Fibroblast of mammary gland (primary cell): ENCODE measurements around the gene RNGTT.
"Not testable (repeated sequence)": the region's sequence is repeated elsewhere in the genome, so short reads cannot be mapped to it uniquely, and the experiment has no call there.

ENCODE experiments used
- DNase-seq: peaks from one replicate; pipeline ENCODE4 v3.0.0-alpha.2; 2010; ENCODE audit warnings: low read depth
- H3K4me3 ChIP-seq: 2 replicates; pipeline ENCODE4 v1.5.1; 2011; ENCODE audit warnings: low read depth, mild to moderate bottlenecking, low read length, moderate library complexity; ENCODE audit not compliant: control insufficient read depth
- CTCF ChIP-seq: conservative IDR thresholded peaks from 2 replicates; pipeline ENCODE4 v1.5.1; 2011; ENCODE audit warnings: low read depth, low read length, inconsistent platforms; ENCODE audit not compliant: control insufficient read depth, insufficient read depth

RNGTT gene

DNA sequence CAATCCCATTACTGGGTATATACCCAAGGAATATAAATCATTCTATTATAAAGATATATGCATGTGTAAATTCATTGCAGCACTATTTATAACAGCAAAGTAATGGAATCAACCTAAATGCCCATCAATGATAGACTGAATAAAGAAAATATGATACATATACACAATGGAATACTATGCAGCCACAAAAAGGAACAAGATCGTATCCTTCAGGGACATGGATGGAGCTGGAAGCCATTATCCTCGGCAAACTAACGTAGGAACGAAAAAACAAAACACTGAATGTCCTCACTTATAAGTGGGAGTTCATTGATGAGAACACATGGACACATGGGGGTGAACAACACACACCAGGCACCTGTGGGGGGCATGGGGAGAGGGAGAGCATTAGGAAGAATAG is 156.7 kb downstream of the RNGTT start:
- no peak for DNase-seq
- H3K4me3 ChIP-seq: no peak overlapping the region
- TF ChIP-seq CTCF: no peak

DNA sequence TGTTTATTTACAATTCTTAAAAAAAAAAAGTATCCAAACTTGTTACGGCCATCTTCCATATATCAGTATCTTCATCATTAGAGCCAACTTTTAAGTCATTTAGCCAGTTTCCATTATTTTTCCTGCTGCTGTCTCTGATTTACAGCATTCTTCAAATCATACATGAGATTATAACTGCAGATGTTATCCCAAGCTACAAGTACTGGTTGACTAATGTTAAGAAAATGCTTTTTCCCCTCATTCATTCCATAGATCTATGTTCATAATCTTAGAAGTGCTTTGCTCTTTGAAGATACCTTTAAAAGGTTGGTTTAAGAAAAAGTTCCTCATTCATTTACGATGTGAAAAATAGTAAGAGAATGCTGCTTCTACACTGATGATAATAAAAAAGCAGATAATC is 158.7 kb downstream of the RNGTT start:
- no peak overlapping the region for H3K4me3 ChIP-seq
- DNase-seq: peak; percentile 9
- no peak for TF ChIP-seq CTCF

GRCh38 chr6:88785478-88785877 is 177.9 kb downstream of the RNGTT start:
- no peak overlapping the region for H3K4me3 ChIP-seq
- peak; percentile 10 for DNase-seq
- TF ChIP-seq CTCF: no peak

- peak; percentile 93 for TF ChIP-seq CTCF
- DNase-seq: peak; percentile 74
- no peak overlapping the region for H3K4me3 ChIP-seq
These were observed 182.6 kb downstream of the RNGTT start for GRCh38 chr6:88780714-88781389.

- no peak for TF ChIP-seq CTCF
- no peak overlapping the region for H3K4me3 ChIP-seq
- DNase-seq: no peak
These were observed 187.4 kb downstream of the RNGTT start for GRCh38 chr6:88775866-88776571.

DNA sequence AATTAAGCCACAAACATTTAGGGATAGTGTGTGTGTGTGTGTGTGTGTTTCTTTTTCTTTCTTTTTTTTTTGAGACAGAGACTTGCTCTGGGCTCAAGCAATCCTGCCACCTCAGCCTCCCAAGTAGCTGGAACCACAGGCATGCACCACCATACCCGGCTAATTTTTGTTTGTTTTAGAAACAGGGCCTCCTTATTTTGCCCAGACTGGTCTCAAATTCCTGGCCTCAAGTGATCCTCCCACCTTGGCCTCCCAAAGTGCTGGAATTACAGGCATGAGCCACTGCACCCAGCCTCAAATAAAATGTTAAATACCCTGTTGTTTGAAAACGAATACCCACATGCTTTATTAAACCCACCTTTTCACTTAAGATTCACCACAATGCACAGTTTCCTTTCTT is 195.3 kb downstream of the RNGTT start:
- DNase-seq, H3K4me3 ChIP-seq: not testable (repeated sequence)

GRCh38 chr6:88764081-88764480 is 199.3 kb downstream of the RNGTT start:
- no peak overlapping the region for H3K4me3 ChIP-seq
- no peak for TF ChIP-seq CTCF
- DNase-seq: no peak
